ENCODE data around the gene ELL.
"Not testable (repeated sequence)": the region's sequence is repeated elsewhere in the genome, so short reads cannot be mapped to it uniquely, and the experiment has no call there.

ELL gene

GRCh38 chr19:18521692-18522123, at the start of gene ELL:
Gene ELL, minus strand, starts transcription at chr19:18522070. Its CDS starts 15 bp downstream, at chr19:18522055.
- DNase-seq (ENCODE audit: low spot score): peak; percentile 19

- DNase-seq (ENCODE audit: low spot score): no peak
Measured at GRCh38 chr19:18568367-18568766, 46.5 kb upstream of the ELL start.

GRCh38 chr19:18566953-18567352, 45.1 kb upstream of the ELL start:
- no peak for DNase-seq (ENCODE audit: low spot score)

- DNase-seq (ENCODE audit: low spot score): no peak
Measured at GRCh38 chr19:18562086-18562485, 40.2 kb upstream of the ELL start.

- DNase-seq (ENCODE audit: low spot score): no peak
Measured at GRCh38 chr19:18559685-18560084, 37.8 kb upstream of the ELL start.

- DNase-seq (ENCODE audit: low spot score): no peak
Measured at GRCh38 chr19:18558604-18559003, 36.7 kb upstream of the ELL start.

GRCh38 chr19:18558202-18558555, 36.3 kb upstream of the ELL start:
- DNase-seq (ENCODE audit: low spot score): no peak

GRCh38 chr19:18557411-18558201, 35.7 kb upstream of the ELL start, which contains the start of gene KXD1:
Gene KXD1, plus strand, starts transcription at chr19:18557870. Its CDS starts 4,187 bp downstream, at chr19:18562057.
- peak; percentile 98 for DNase-seq (ENCODE audit: low spot score)

GRCh38 chr19:18551631-18552030, 29.8 kb upstream of the ELL start:
- no peak for DNase-seq (ENCODE audit: low spot score)

GRCh38 chr19:18543814-18544475, 22.1 kb upstream of the ELL start:
- DNase-seq (ENCODE audit: low spot score): peak; percentile 78

- peak; percentile 98 for DNase-seq (ENCODE audit: low spot score)
Measured at GRCh38 chr19:18542941-18543813, 21.3 kb upstream of the ELL start, which contains the start of gene FKBP8. Gene FKBP8, minus strand, starts transcription at chr19:18543573. Its CDS starts 1,603 bp downstream, at chr19:18541970.

GRCh38 chr19:18541992-18542940, 20.4 kb upstream of the ELL start:
- peak; percentile 40 for DNase-seq (ENCODE audit: low spot score)

- DNase-seq (ENCODE audit: low spot score): no peak
Measured at GRCh38 chr19:18541258-18541991, 19.6 kb upstream of the ELL start.

- DNase-seq (ENCODE audit: low spot score): not testable (repeated sequence)
Measured at GRCh38 chr19:18540200-18540599, 18.3 kb upstream of the ELL start.

- no peak for DNase-seq (ENCODE audit: low spot score)
Measured at GRCh38 chr19:18539372-18539771, 17.5 kb upstream of the ELL start.

GRCh38 chr19:18538115-18538514, 16.2 kb upstream of the ELL start:
- no peak for DNase-seq (ENCODE audit: low spot score)

GRCh38 chr19:18537431-18537830, 15.6 kb upstream of the ELL start:
- DNase-seq (ENCODE audit: low spot score): no peak

GRCh38 chr19:18536475-18536874, 14.6 kb upstream of the ELL start:
- no peak for DNase-seq (ENCODE audit: low spot score)

GRCh38 chr19:18533058-18533457, 11.2 kb upstream of the ELL start:
- no peak for DNase-seq (ENCODE audit: low spot score)

GRCh38 chr19:18532168-18532890, 10.5 kb upstream of the ELL start:
- DNase-seq (ENCODE audit: low spot score): no peak

Data from germinal center (tissue), 1 donor.